ENCODE measurements around the gene DNAH7.

- no peak for TF ChIP-seq POLR2A (IDR thresholded peaks at IDR 0.05; ENCODE audit: control extremely low read depth in 1 of 2, low read depth in 2 of 2, low read length in 2 of 2)
- no peak for TF ChIP-seq CTCF (IDR thresholded peaks at IDR 0.05; ENCODE audit: control extremely low read depth in 1 of 3, insufficient read depth in 1 of 3, low read depth in 1 of 3, low read length in 3 of 3)
- no peak for TF ChIP-seq GTF2F1 (IDR thresholded peaks at IDR 0.05; ENCODE audit: borderline replicate concordance, low read depth, low read length)
- no peak for TF ChIP-seq YY1 (IDR thresholded peaks at IDR 0.05; ENCODE audit: low read depth, low read length)
- TF ChIP-seq JUN (IDR thresholded peaks at IDR 0.05; ENCODE audit: low read depth, low read length), result no peak
- TF ChIP-seq MAX (IDR thresholded peaks at IDR 0.05), result no peak
- no peak for TF ChIP-seq POLR2AphosphoS5 (IDR thresholded peaks at IDR 0.05; ENCODE audit: low read depth, low read length)
- TF ChIP-seq GABPA (IDR thresholded peaks at IDR 0.05; ENCODE audit: borderline replicate concordance, insufficient read depth, low read length), result no peak
- TF ChIP-seq KDM1A (IDR thresholded peaks at IDR 0.05; ENCODE audit: borderline replicate concordance, low read length), result no peak
- no peak for TF ChIP-seq RAD21 (IDR thresholded peaks at IDR 0.05 in 1 of 2, conservative IDR thresholded peaks at IDR 0.05 in 1 of 2; ENCODE audit: low read depth in 2 of 2, low read length in 2 of 2)
- no peak for TF ChIP-seq ATF3 (IDR thresholded peaks at IDR 0.05; ENCODE audit: insufficient read depth, low read depth, low read length)
- no peak for TF ChIP-seq CEBPB (IDR thresholded peaks at IDR 0.05; ENCODE audit: low read depth, low read length)
These were observed 304.8 kb downstream of the DNAH7 start for GRCh38 chr2:195763866-195764265.
